GM21737 (cell line): ENCODE data around the gene RAB26.
"Not testable (repeated sequence)": the region's sequence is repeated elsewhere in the genome, so short reads cannot be mapped to it uniquely, and the experiment has no call there.

Source experiments
- ATAC-seq: cut with Tn5 transposase; IDR thresholded peaks from one replicate; pipeline ENCODE4 v1.9.1; 2021; ENCODE audit warnings: mild to moderate bottlenecking, moderate library complexity; ENCODE audit not compliant: unreplicated experiment

The RAB26 gene

DNA sequence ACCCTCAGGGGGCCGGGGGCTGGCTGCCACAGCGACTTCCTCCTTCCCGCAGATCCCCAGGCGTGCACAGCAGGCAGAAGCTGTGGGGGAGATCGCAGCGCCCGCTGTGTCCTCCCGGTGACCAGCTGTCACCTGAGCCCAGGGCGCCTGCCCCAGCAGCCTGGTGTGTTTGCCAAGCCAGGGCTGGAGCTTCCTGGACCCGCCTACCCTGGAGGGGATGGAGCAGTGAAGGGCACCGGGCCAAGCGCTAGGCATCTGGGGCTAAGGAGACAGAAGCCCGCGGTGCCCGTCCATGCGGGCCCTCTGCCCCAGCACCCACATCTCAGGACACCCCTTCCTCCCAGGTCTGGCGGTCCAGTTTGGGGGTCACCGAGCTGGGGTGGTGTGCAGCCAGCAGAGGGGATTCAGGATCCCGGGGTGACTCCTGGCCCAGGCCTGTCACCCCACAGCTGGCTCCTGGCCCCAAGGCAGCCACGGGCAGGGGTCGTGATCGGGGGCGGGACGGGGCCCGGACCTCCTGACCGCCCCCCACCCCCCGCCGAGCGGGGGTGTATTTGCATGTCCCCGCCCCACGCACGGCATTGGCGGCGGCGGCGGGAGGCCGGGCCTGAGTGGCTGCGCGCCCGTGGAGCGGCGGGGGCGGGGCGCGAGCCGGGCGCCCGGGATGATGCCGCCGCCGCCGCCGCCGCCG, at the start of gene RAB26:
TSS of gene RAB26 (plus strand) at position 645 of the 691 bp plus-strand sequence. CDS start 159 bp downstream, outside the sequence.
- ATAC-seq: no peak

DNA sequence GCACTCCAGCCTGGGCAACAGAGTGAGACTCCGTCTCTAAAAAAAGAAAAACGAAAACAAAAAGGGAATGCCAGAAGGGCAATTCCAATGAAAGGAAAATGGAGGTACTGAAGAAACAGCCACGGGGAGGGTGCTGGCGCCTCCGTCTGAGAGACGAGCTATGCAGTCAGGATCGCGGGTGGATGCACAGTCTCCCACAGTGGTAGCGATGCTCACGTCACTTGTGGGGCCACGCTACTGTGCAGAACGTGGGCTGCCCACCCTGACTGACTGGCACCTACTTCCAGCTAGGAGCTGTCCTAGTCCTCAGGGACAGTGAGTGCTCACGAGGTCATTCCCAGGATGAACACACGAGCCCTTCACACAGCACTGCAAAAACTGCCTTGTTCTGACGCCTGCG, 46.8 kb upstream of the RAB26 start:
- ATAC-seq: not testable (repeated sequence)

- ATAC-seq: no peak
Measured at GRCh38 chr16:2102471-2102870, 46.0 kb upstream of the RAB26 start.

GRCh38 chr16:2104464-2104863, 44.0 kb upstream of the RAB26 start:
- not testable (repeated sequence) for ATAC-seq

- ATAC-seq: not testable (repeated sequence)
Measured at GRCh38 chr16:2105291-2105690, 43.1 kb upstream of the RAB26 start.

- ATAC-seq: not testable (repeated sequence)
Measured at GRCh38 chr16:2105769-2106168, 42.7 kb upstream of the RAB26 start.

GRCh38 chr16:2106211-2106610, 42.2 kb upstream of the RAB26 start:
- ATAC-seq: not testable (repeated sequence)

DNA sequence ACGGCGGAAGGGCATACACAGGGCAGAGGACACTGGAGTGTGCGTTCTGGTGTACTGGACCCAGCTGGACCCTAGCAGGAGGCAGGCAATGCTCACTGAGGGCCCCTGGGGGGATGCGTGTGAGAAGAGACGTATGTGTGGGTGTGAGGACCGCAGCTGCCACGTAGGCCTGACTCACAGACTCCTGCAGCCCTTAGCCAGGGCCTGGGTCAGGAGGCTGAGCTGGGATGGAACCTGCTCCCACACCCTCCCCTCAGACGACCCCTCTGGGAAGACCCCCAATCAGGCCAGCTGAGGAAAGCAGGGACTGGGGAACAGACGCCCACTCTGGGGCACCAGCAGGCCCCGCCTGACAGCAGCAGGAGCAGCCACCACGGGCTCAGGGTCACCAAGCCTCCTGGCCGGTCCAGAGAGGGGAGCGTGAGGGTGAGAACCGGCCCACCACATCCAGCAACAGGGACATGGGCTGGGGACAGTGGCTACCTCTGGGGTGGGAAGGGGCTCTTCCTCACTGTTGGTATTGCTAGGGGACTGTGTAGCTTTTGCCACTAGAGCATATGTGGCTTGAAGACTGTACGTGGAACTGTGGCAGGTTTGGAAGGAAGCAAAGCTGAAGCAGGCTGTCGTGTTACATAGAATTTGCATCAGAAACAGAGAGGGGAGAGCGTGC, 41.2 kb upstream of the RAB26 start:
- not testable (repeated sequence) for ATAC-seq

- ATAC-seq: not testable (repeated sequence)
Measured at GRCh38 chr16:2107791-2108125, 40.7 kb upstream of the RAB26 start.

- not testable (repeated sequence) for ATAC-seq
Measured at GRCh38 chr16:2108446-2109270, 39.8 kb upstream of the RAB26 start.

DNA sequence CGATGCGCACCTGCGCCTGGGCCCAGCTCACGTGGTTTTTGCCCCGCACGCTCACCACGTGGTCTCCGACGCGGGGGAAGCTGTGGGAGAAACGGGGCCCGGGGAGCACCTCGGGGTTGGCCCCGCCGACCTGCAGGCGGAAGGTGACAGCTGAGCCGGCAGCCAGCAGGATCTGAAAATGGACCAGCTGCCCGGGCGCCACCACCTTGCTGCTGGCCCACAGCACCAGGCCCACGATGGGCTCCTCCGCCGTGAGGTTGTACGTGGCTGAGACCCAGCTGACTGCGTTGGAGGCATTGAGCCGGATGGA, 39.2 kb upstream of the RAB26 start:
- not testable (repeated sequence) for ATAC-seq

DNA sequence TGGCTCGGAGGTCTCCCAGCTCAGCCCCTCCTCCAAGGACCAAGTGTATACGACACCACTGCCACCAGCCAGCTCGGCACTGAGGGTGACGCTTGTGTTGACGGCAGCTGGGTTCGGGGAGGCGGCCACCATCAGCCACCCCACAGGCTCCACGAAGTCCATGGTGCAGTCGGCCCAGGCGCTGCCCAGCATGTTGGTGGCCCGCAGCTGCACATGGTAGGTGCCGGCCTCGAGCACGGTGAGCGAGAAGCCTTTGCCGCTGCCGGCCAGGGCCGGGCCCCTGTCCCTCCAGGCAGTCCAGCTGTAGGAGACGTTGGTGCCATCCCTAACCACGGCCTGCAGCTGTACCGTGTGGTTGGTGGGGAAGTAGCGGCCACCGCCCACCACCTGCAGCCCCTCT, 38.6 kb upstream of the RAB26 start:
- not testable (repeated sequence) for ATAC-seq

GRCh38 chr16:2110332-2111008, 38.0 kb upstream of the RAB26 start:
- not testable (repeated sequence) for ATAC-seq

DNA sequence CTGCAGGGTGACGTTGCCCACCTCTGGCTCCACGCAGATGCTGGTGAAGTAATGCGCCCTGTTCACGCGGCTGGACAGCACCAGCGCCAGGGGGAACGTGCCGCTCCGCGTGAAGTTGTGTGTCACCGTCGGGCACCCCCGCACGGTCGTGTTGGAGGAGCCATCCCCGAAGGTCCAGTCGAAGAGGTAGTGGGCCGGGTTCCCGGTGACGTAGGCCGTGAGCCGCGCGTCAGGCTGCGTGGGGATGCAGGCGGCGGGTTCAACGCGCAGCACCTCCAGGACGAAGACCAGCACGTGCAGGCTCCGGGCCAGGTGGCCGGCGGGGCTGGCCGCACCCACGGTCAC, 37.4 kb upstream of the RAB26 start:
- ATAC-seq: not testable (repeated sequence)

DNA sequence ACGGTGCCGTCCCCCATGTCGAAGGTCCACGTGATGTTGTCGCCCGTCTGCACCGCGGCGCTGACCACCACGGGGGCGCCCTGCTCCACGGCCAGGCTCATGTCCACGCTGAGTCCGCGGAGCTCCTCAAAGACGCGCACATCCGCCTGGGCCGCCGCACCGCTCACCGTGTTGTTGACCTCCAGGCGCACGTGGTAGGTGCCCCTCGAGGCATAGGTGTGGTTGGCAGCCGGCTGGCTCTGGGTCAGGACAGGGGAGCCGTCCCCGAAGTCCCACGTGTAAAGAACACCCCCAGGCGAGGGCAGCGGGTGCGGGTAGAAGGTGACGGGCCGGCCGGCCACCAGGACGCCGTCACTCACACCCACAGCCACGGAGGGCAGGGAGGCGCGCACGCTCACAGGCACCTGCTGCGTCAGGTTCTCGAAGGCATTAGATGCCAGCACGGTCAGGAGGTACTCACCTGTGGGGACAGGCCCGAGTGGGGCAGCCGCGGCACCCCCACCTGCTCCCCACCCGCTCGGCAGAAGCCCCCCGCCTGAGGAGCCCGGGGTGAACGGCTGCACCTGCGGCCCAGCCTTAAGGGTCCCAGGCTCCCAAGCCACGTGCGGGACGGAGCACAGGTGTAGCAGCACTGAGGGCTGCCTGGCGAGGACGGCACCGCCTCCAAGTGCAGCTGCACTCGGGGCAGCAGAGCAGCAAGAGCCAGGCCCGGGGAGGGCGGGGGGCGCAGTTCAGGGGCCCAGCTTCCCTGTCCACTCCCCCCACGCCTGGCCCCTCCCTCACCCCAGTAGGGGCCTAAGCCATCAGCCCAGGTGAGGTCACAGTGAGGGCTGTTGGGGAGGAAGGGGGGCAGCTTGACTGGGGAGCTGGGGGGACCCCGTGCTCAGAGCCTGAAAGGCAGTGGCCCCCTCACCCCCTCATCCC, 36.8 kb upstream of the RAB26 start:
- ATAC-seq: not testable (repeated sequence)

DNA sequence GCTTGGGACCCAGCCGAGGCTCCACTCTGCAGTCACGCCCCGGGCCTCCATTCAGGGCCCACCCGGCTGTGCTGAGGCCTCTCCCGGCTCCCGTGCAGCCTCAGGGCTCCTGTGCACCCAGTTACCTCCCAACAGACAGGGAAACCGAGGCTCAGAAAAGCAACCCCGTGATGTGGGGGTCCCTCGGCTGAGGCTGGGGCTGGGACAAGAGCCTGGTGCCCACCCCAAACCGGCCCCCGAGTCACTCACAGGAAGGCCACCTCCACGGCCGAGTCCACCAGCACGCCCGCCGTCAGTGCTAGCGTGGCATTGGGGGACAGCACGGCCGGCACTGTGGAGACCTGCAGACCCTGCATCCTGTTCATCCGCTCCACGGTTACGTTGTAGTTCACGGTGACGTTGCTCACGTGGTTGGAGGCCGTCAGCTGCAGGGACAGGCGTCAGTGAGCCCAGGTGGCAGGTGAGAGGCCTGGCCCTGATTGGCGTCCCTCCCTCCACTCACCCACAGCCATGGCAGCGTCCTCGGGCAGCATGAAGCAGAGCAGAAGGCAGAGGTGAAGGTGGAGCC, 35.8 kb upstream of the RAB26 start:
- ATAC-seq: not testable (repeated sequence)

DNA sequence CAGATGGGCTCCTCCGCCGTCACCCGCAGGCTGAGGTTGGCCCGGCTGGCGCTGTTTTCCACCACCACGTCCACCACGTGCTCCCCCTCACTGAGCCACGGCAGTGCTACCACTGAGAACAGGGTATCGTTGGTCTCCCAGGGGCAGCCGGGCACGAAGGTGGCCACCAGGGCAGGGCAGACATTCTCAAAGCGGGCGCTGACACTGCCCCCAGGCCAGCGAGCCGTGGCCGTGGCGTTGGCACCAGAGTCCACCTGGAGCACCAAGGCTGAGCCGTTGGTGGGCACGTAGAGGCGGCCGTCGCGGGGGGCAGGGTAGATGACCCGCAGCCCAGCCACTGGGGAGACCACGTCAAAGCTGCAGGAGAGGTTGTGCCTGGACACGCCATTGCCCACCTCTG, 34.2 kb upstream of the RAB26 start:
- not testable (repeated sequence) for ATAC-seq

DNA sequence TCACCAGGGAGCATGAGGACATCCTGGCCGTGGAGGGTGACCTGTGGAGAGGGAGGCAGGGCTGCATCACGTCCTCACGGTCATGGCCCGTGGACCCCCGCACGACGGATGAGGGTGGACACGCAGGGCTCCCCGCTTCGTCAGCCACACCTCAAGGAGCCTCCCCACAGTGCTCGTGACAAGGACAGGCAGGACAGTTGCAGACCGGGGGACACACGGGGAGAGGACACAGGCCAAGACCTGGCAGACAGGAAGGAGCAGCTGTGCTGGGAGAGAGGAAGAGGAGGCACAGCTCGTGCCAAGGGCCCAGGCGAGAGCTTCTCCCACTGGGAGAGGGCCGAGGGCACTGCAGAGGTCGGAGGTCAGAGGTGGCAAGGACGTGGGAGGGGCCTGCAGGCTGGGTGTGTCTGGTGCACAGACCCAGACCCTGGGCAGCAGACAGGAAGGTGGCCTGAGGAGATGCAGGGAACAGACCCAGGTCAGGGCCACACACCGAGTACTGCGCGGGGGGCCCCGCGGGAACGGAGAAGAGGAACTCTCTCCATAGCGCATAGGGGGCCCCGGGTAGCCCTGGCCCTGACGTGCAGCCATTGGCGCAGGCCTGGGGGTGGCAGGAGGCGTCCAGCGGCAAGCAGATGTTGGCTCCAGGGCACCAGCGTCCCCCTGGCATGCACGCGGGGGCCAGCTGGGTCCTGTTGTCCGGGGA, 33.4 kb upstream of the RAB26 start:
- not testable (repeated sequence) for ATAC-seq

DNA sequence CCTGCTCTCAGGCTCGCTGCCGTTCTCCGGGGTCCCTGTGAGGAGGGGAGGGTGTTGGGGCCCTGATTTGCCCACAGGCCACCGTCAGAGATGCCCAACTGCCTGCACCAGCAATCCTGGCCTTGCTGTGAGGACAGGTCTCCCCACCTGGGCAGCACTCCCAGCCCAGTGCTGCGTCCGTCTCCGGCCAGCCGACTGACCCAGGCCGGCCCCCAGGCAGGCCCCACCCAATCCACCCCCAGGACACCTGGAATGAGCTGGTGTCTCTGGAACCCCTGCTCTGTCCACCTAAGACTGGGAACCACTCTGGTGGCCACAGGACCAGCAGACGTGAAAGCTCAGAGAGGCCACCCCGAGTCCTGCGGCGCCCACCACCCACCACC, 32.8 kb upstream of the RAB26 start:
- ATAC-seq: no peak
